IPS-15b (cell line): ENCODE data around the gene GABRB1.
"Not testable (repeated sequence)": the region's sequence is repeated elsewhere in the genome, so short reads cannot be mapped to it uniquely, and the experiment has no call there.

Experiments
- H3K27me3 ChIP-seq: one replicate; pipeline ENCODE4 v1.6.1; 2013; ENCODE audit warnings: low read length; ENCODE audit not compliant: control insufficient read depth, insufficient read depth
- H3K36me3 ChIP-seq: one replicate; pipeline ENCODE4 v1.6.1; 2013; ENCODE audit warnings: low read length; ENCODE audit not compliant: control insufficient read depth, insufficient read depth
- H3K4me1 ChIP-seq: one replicate; pipeline ENCODE4 v1.6.1; 2013; ENCODE audit warnings: mild to moderate bottlenecking, low read length; ENCODE audit not compliant: control insufficient read depth, insufficient read depth
- H3K4me3 ChIP-seq: one replicate; pipeline ENCODE4 v1.5.1; 2013; ENCODE audit warnings: low read depth, low read length
- H3K9ac ChIP-seq: one replicate; pipeline ENCODE4 v1.6.1; 2013; ENCODE audit warnings: low read depth, mild to moderate bottlenecking, low read length
- H3K9me3 ChIP-seq: one replicate; pipeline ENCODE4 v1.6.1; 2013; ENCODE audit warnings: mild to moderate bottlenecking, low read length; ENCODE audit not compliant: control insufficient read depth, insufficient read depth

GABRB1 gene

GRCh38 chr4:47270201-47270888, 239.0 kb downstream of the GABRB1 start:
- Histone ChIP-seq H3K4me3 (no peak overlapping the region), H3K36me3 (no peaks in the 10 kb centered on the region), H3K27me3 (no peaks in the 10 kb centered on the region), H3K4me1 (no peaks in the 10 kb centered on the region), H3K9me3 (no peaks in the 10 kb centered on the region), H3K9ac (no peak overlapping the region)

- Histone ChIP-seq H3K9ac (no peak overlapping the region), H3K4me3 (no peak overlapping the region), H3K4me1 (no peaks in the 10 kb centered on the region), H3K36me3 (no peaks in the 10 kb centered on the region), H3K27me3 (no peaks in the 10 kb centered on the region), H3K9me3 (no peaks in the 10 kb centered on the region)
Observed at GRCh38 chr4:47271291-47271690, 239.9 kb downstream of the GABRB1 start.

- no peak overlapping the region for H3K9ac ChIP-seq
- H3K4me1 ChIP-seq: no peaks in the 10 kb centered on the region
- no peaks in the 10 kb centered on the region for H3K9me3 ChIP-seq
- H3K36me3 ChIP-seq: no peaks in the 10 kb centered on the region
- no peak overlapping the region for H3K4me3 ChIP-seq
- H3K27me3 ChIP-seq: no peaks in the 10 kb centered on the region
Observed at GRCh38 chr4:47274901-47275300, 243.5 kb downstream of the GABRB1 start.

GRCh38 chr4:47275595-47275994, 244.2 kb downstream of the GABRB1 start:
- no peaks in the 10 kb centered on the region for H3K9me3 ChIP-seq
- no peaks in the 10 kb centered on the region for H3K27me3 ChIP-seq
- no peak overlapping the region for H3K4me3 ChIP-seq
- no peak overlapping the region for H3K9ac ChIP-seq
- H3K4me1 ChIP-seq: no peaks in the 10 kb centered on the region
- H3K36me3 ChIP-seq: no peaks in the 10 kb centered on the region

- no peaks in the 10 kb centered on the region for H3K9me3 ChIP-seq
- no peak overlapping the region for H3K9ac ChIP-seq
- no peak overlapping the region for H3K4me3 ChIP-seq
- no peaks in the 10 kb centered on the region for H3K4me1 ChIP-seq
- no peaks in the 10 kb centered on the region for H3K27me3 ChIP-seq
- H3K36me3 ChIP-seq: no peaks in the 10 kb centered on the region
Observed at GRCh38 chr4:47278631-47279030, 247.3 kb downstream of the GABRB1 start.

GRCh38 chr4:47287735-47288134, 256.4 kb downstream of the GABRB1 start:
- no peak overlapping the region for H3K9ac ChIP-seq
- H3K9me3 ChIP-seq: no peaks in the 10 kb centered on the region
- H3K27me3 ChIP-seq: no peaks in the 10 kb centered on the region
- no peaks in the 10 kb centered on the region for H3K36me3 ChIP-seq
- H3K4me1 ChIP-seq: no peaks in the 10 kb centered on the region
- no peak overlapping the region for H3K4me3 ChIP-seq

- H3K9ac ChIP-seq: no peak overlapping the region
- H3K4me3 ChIP-seq: no peak overlapping the region
- no peaks in the 10 kb centered on the region for H3K9me3 ChIP-seq
- H3K36me3 ChIP-seq: no peaks in the 10 kb centered on the region
- H3K4me1 ChIP-seq: no peaks in the 10 kb centered on the region
- H3K27me3 ChIP-seq: no peaks in the 10 kb centered on the region
Observed at GRCh38 chr4:47289805-47290204, 258.4 kb downstream of the GABRB1 start.

- not testable (repeated sequence) for H3K9me3 ChIP-seq, H3K9ac ChIP-seq, H3K36me3 ChIP-seq, H3K4me1 ChIP-seq, H3K4me3 ChIP-seq, H3K27me3 ChIP-seq
Observed at GRCh38 chr4:47290873-47291272, 259.5 kb downstream of the GABRB1 start.

- Histone ChIP-seq H3K9me3 (no peaks in the 10 kb centered on the region), H3K4me1 (no peaks in the 10 kb centered on the region), H3K9ac (no peak overlapping the region), H3K4me3 (no peak overlapping the region), H3K27me3 (no peaks in the 10 kb centered on the region), H3K36me3 (no peaks in the 10 kb centered on the region)
Observed at GRCh38 chr4:47309165-47309564, 277.8 kb downstream of the GABRB1 start.

- H3K4me1 ChIP-seq: no peaks in the 10 kb centered on the region
- H3K9ac ChIP-seq: no peak overlapping the region
- no peaks in the 10 kb centered on the region for H3K36me3 ChIP-seq
- no peaks in the 10 kb centered on the region for H3K27me3 ChIP-seq
- H3K9me3 ChIP-seq: no peaks in the 10 kb centered on the region
- H3K4me3 ChIP-seq: no peak overlapping the region
Observed at GRCh38 chr4:47312170-47312569, 280.8 kb downstream of the GABRB1 start.

GRCh38 chr4:47313384-47313783, 282.0 kb downstream of the GABRB1 start:
- H3K9ac ChIP-seq: no peak overlapping the region
- no peaks in the 10 kb centered on the region for H3K9me3 ChIP-seq
- H3K4me3 ChIP-seq: no peak overlapping the region
- H3K4me1 ChIP-seq: no peaks in the 10 kb centered on the region
- H3K36me3 ChIP-seq: no peaks in the 10 kb centered on the region
- no peaks in the 10 kb centered on the region for H3K27me3 ChIP-seq

- Histone ChIP-seq H3K4me1 (no peaks in the 10 kb centered on the region), H3K27me3 (no peaks in the 10 kb centered on the region), H3K36me3 (no peaks in the 10 kb centered on the region), H3K9me3 (no peaks in the 10 kb centered on the region), H3K9ac (no peak overlapping the region), H3K4me3 (no peak overlapping the region)
Observed at GRCh38 chr4:47315346-47315745, 284.0 kb downstream of the GABRB1 start.
